Fibroblast of lung (primary cell): ENCODE results near the gene PRDM16. TPM values are rescaled to one million over a fixed set of nuclear protein-coding genes. Genes with fewer than 3 reads are reported as not detected.

Experiments
- DNase-seq, 2 donors: peaks; one replicate each; pipeline versions ENCODE4 v3.0.0 to v3.0.0-alpha.2; 2010; ENCODE audit warnings: low read depth in 2 of 2
- H2AFZ ChIP-seq: 2 replicates; pipeline ENCODE4 v1.5.1; 2012; ENCODE audit warnings: low read length, control low read depth, inconsistent platforms
- H3K27ac ChIP-seq: 2 replicates; pipeline ENCODE4 v1.5.1; 2011; ENCODE audit warnings: low read length, control low read depth; ENCODE audit not compliant: insufficient read depth
- H3K27me3 ChIP-seq: 2 replicates; pipeline ENCODE4 v1.5.1; 2011; ENCODE audit warnings: mild to moderate bottlenecking, low read length; ENCODE audit not compliant: control insufficient read depth, insufficient read depth
- H3K36me3 ChIP-seq: 2 replicates; pipeline ENCODE4 v1.5.1; 2011; ENCODE audit warnings: low read length; ENCODE audit not compliant: control insufficient read depth, insufficient read depth
- H3K4me1 ChIP-seq: 2 replicates; pipeline ENCODE4 v1.5.1; 2011; ENCODE audit warnings: low read length; ENCODE audit not compliant: control insufficient read depth, insufficient read depth; ENCODE audit errors: extremely low read depth
- H3K4me2 ChIP-seq: 2 replicates; pipeline ENCODE4 v1.5.1; 2011; ENCODE audit warnings: low read length, control low read depth; ENCODE audit not compliant: insufficient read depth; ENCODE audit errors: extremely low read depth
- H3K4me3 ChIP-seq, 4 experiments: fragments of 200-600 bp in 1 of 4; sonication (generic) in 1 of 4; replicated peaks in 1 of 4; 2 replicates each; pipeline ENCODE4 v1.5.1; 2011 to 2016; ENCODE audit warnings: low read length in 4 of 4, low read depth in 3 of 4, mild to moderate bottlenecking in 3 of 4, control low read depth in 2 of 4, inconsistent platforms in 1 of 4, mixed read lengths in 1 of 4; ENCODE audit not compliant: insufficient read depth in 1 of 4; ENCODE audit errors: control extremely low read depth in 1 of 4
- H3K79me2 ChIP-seq: 2 replicates; pipeline ENCODE4 v1.5.1; 2012; ENCODE audit warnings: mild to moderate bottlenecking, low read length, inconsistent platforms; ENCODE audit not compliant: control insufficient read depth, insufficient read depth
- H3K9ac ChIP-seq: 2 replicates; pipeline ENCODE4 v1.5.1; 2011; ENCODE audit warnings: mild to moderate bottlenecking, low read length, control low read depth; ENCODE audit not compliant: insufficient read depth
- H3K9me3 ChIP-seq: 2 replicates; pipeline ENCODE4 v1.5.1; 2012; ENCODE audit warnings: low read depth, low read length; ENCODE audit not compliant: control insufficient read depth, insufficient read depth
- H4K20me1 ChIP-seq: 2 replicates; pipeline ENCODE4 v1.5.1; 2011; ENCODE audit warnings: low read length; ENCODE audit not compliant: control insufficient read depth, insufficient read depth; ENCODE audit errors: extremely low read depth
- EZH2 ChIP-seq: IDR thresholded peaks from 2 replicates; pipeline ENCODE4 v1.5.1; 2012; ENCODE audit warnings: low read length, control low read depth, mild to moderate bottlenecking; ENCODE audit errors: missing control alignments
- polyA plus RNA-seq, 2 donors: library from polyadenylated mRNA; depleted of rRNA in 1 of 2; stranded (reverse) in 1 of 2; unstranded in 1 of 2; fragments of >200 nt; gene quantifications; 2 replicates each; pipeline ENCODE4 v1.2.1, GENCODE V29; 2011 to 2012; ENCODE audit warnings: missing spikeins in 1 of 2
- total RNA-seq: library from RNA; depleted of rRNA; stranded (reverse); fragments of >200 nt; gene quantifications from 2 replicates; pipeline ENCODE4 v1.2.1, GENCODE V29; 2014
- TF ChIP-seq, protein P1 (sequence below), 2 donors: IDR thresholded peaks in 1 of 2; conservative IDR thresholded peaks in 1 of 2; 1 replicate in 1 of 2; 2 replicates in 1 of 2; pipeline ENCODE4 v1.5.1; 2011 to 2012; ENCODE audit warnings: low read length in 2 of 2, control low read depth in 1 of 2, inconsistent platforms in 1 of 2, low read depth in 1 of 2, mild to moderate bottlenecking in 1 of 2

The PRDM16 gene
- total and polyA plus RNA-seq, 2 donors (not counting 1 experiment from before 2014, with no cell fraction given): 0.30 to 1.8 TPM

DNA sequence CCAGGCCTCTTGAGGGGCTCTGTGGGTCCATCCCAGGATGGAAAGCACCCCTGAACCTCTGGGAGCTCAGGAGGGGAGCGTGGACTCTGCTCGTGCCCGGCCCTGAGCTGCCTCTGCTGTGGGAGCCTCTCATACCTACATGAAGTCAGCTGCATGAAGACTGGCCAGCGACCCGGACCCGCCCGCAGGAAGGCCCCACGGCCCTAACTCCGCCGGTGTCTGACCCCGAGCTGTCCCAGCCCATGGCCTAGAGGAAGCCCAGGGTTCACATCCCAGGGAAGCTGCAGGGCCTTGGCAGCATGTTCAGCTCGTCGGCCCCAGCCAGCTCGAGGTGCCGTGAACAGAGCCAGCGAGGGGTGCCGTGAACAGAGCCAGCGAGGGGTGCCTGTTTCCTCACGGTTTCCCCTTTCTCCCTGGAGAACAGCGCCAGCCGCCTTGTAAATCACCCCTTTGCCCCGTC lies 207.4 kb downstream of the PRDM16 start:
- H3K4me3 ChIP-seq: no peak overlapping the region
- H2AFZ ChIP-seq: no peak overlapping the region
- no peak for DNase-seq
- H3K27ac ChIP-seq: no peak overlapping the region
- H3K4me1 ChIP-seq: no peaks in the 10 kb centered on the region
- no peaks in the 10 kb centered on the region for H3K9me3 ChIP-seq
- H4K20me1 ChIP-seq: no peaks in the 10 kb centered on the region
- no peak overlapping the region for H3K4me2 ChIP-seq
- TF ChIP-seq, protein P1, sequence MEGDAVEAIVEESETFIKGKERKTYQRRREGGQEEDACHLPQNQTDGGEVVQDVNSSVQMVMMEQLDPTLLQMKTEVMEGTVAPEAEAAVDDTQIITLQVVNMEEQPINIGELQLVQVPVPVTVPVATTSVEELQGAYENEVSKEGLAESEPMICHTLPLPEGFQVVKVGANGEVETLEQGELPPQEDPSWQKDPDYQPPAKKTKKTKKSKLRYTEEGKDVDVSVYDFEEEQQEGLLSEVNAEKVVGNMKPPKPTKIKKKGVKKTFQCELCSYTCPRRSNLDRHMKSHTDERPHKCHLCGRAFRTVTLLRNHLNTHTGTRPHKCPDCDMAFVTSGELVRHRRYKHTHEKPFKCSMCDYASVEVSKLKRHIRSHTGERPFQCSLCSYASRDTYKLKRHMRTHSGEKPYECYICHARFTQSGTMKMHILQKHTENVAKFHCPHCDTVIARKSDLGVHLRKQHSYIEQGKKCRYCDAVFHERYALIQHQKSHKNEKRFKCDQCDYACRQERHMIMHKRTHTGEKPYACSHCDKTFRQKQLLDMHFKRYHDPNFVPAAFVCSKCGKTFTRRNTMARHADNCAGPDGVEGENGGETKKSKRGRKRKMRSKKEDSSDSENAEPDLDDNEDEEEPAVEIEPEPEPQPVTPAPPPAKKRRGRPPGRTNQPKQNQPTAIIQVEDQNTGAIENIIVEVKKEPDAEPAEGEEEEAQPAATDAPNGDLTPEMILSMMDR (conservative IDR thresholded peaks at IDR 0.05 in 1 of 2, IDR thresholded peaks at IDR 0.05 in 1 of 2; ENCODE audit: low read depth in 1 of 2, low read length in 2 of 2): no peak
- TF ChIP-seq EZH2: no peak
- no peak overlapping the region for H3K9ac ChIP-seq
- H3K36me3 ChIP-seq: no peaks in the 10 kb centered on the region
- no peaks in the 10 kb centered on the region for H3K79me2 ChIP-seq
- no peaks in the 10 kb centered on the region for H3K27me3 ChIP-seq

DNA sequence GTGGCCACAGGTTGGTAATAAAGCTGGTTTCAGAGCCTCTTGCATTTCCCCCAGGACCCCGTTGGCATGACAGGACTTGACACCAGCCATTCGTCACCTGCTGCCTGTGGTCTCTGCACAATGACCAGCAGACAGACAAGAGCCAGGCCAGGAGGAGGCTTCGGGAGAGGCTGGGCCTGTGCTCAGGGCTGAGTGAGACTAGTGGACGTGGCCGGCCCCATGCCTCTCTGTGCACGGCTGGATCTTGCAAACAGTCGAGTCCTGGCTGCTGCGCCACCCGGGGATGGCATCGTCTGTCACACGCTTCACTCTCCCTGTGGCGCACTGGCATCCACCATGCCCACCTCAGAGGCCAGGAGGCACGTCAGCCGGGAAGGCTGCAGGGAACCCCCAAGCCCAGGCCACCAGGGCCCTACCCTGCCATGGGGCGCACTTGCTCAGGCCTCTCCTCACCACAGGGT lies 208.0 kb downstream of the PRDM16 start:
- Histone ChIP-seq H2AFZ (no peak overlapping the region), H4K20me1 (no peaks in the 10 kb centered on the region), H3K9me3 (no peaks in the 10 kb centered on the region), H3K27ac (no peak overlapping the region), H3K27me3 (no peaks in the 10 kb centered on the region), H3K9ac (no peak overlapping the region), H3K36me3 (no peaks in the 10 kb centered on the region), H3K4me2 (no peak overlapping the region), H3K4me3 (no peak overlapping the region), H3K79me2 (no peaks in the 10 kb centered on the region), H3K4me1 (no peaks in the 10 kb centered on the region)
- TF ChIP-seq EZH2: no peak
- TF ChIP-seq, protein P1 (conservative IDR thresholded peaks at IDR 0.05 in 1 of 2, IDR thresholded peaks at IDR 0.05 in 1 of 2; ENCODE audit: low read depth in 1 of 2, low read length in 2 of 2): no peak
- no peak for DNase-seq

DNA sequence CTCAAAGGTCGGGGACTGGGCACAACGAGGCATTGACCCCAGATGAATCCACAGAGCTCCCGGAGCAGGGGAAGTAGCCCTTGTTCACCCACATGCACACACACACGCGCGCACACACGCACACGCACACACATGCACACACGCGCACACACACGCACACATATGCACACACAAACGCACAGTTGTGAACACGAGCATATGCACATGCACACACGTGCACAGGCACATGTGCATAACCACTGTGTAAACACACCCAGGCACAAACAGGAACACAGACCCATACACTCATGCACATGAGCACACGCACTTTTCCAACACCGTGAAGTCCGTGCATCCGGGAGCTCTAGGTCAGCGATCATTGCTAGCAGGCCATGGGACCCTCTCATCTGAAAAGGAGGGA lies 208.6 kb downstream of the PRDM16 start:
- H3K4me3 ChIP-seq: no peak overlapping the region
- no peak overlapping the region for H3K9ac ChIP-seq
- no peak for DNase-seq
- no peaks in the 10 kb centered on the region for H3K4me1 ChIP-seq
- no peaks in the 10 kb centered on the region for H3K9me3 ChIP-seq
- no peaks in the 10 kb centered on the region for H3K79me2 ChIP-seq
- H2AFZ ChIP-seq: no peak overlapping the region
- no peaks in the 10 kb centered on the region for H3K36me3 ChIP-seq
- no peak for TF ChIP-seq EZH2
- TF ChIP-seq, protein P1 (conservative IDR thresholded peaks at IDR 0.05 in 1 of 2, IDR thresholded peaks at IDR 0.05 in 1 of 2; ENCODE audit: low read depth in 1 of 2, low read length in 2 of 2): no peak
- no peak overlapping the region for H3K4me2 ChIP-seq
- no peaks in the 10 kb centered on the region for H3K27me3 ChIP-seq
- H4K20me1 ChIP-seq: no peaks in the 10 kb centered on the region
- no peak overlapping the region for H3K27ac ChIP-seq
